Measurements from ENCODE around the gene GRN. TPM values are rescaled to one million over a fixed set of nuclear protein-coding genes. Genes with fewer than 3 reads are reported as not detected.

The GRN gene
- total and polyA plus RNA-seq, 2 of the 13 experiments (the other 11 are each of a cell fraction or from before 2014, with no cell fraction given): 86.6 to 143 TPM

DNA sequence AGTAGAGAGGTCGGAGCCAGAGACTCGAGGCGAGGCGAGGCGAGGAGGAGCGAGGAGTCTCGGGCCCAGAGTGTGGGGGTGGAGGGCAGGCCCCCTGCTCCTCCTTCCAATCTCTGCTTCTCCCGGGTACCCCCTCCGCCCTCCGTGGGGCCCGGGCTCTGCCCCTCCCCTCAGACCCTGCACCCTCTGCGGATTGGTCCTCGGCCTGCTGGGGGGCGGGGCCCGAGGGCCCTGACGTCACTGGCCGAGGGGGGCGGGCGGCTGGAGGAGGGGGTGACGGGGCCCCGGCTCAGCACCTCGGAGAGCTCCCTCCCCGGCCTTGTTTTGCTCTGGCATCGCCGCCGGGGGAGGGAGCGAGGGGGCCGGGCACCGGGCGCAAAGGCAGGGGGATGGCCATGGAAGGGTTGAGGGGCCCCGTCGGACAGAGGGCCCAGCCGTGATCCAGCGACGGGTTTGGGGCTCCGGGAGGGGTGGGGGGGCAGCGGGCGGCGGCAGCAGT, 36.7 kb upstream of the GRN start, which contains the start of gene RUNDC3A (continued):
- no peak for TF ChIP-seq RNF219 (CRISPR knock-in tag; IDR thresholded peaks at IDR 0.05)
- no peak for TF ChIP-seq ZNF572 (CRISPR knock-in tag; IDR thresholded peaks at IDR 0.05)
- TF ChIP-seq WIZ (CRISPR knock-in tag; IDR thresholded peaks at IDR 0.05): peak; percentile 93
- TF ChIP-seq, protein P1, sequence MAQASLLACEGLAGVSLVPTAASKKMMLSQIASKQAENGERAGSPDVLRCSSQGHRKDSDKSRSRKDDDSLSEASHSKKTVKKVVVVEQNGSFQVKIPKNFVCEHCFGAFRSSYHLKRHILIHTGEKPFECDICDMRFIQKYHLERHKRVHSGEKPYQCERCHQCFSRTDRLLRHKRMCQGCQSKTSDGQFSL (CRISPR knock-in tag; IDR thresholded peaks at IDR 0.05): peak; percentile 75; the same call in 1 of the 2 replicates
- no peak for TF ChIP-seq POLR2AphosphoS5 (IDR thresholded peaks at IDR 0.05; ENCODE audit: low read depth, low read length)
- TF ChIP-seq GFI1 (CRISPR knock-in tag; IDR thresholded peaks at IDR 0.05; ENCODE audit: borderline replicate concordance): peak; percentile 37; the same call in 1 of the 2 replicates
- no peak for TF ChIP-seq ZFP1 (CRISPR knock-in tag; IDR thresholded peaks at IDR 0.05)
- no peak for TF ChIP-seq ZNF503 (CRISPR knock-in tag; IDR thresholded peaks at IDR 0.05)
- TF ChIP-seq ZNF383 (CRISPR knock-in tag; IDR thresholded peaks at IDR 0.05; ENCODE audit: borderline replicate concordance): no peak
- TF ChIP-seq CC2D1A (CRISPR knock-in tag; IDR thresholded peaks at IDR 0.05): no peak
- TF ChIP-seq HOXA7 (CRISPR knock-in tag; IDR thresholded peaks at IDR 0.05): no peak
- no peak for TF ChIP-seq SOX13 (IDR thresholded peaks at IDR 0.05)
- TF ChIP-seq SOX13 (CRISPR knock-in tag; conservative IDR thresholded peaks at IDR 0.05 in 1 of 2, IDR thresholded peaks at IDR 0.05 in 1 of 2): peak in 1 of 2 experiments; percentile 35; a peak in 1 of 4 replicates
- peak; percentile 38; the same call in 1 of the 2 replicates for TF ChIP-seq ZNF253 (CRISPR knock-in tag; IDR thresholded peaks at IDR 0.05; ENCODE audit: borderline replicate concordance)
- TF ChIP-seq KDM5B (CRISPR knock-in tag; IDR thresholded peaks at IDR 0.05; ENCODE audit: borderline replicate concordance): peak; percentile 66
- no peak for TF ChIP-seq RXRA (CRISPR knock-in tag; IDR thresholded peaks at IDR 0.05)
- 0 out of 2 replicates have a peak, but pooled peaks have one; percentile 32 for TF ChIP-seq HNRNPL (IDR thresholded peaks at IDR 0.05; ENCODE audit: low read depth, low read length)
- 0 out of 2 replicates have a peak, but pooled peaks have one; percentile 79 for TF ChIP-seq ZNF564 (CRISPR knock-in tag; IDR thresholded peaks at IDR 0.05)
- TF ChIP-seq ZNF33A (CRISPR knock-in tag; IDR thresholded peaks at IDR 0.05; ENCODE audit: borderline replicate concordance): no peak
- 0 out of 2 replicates have a peak, but pooled peaks have one; percentile 40 for TF ChIP-seq TEF (CRISPR knock-in tag; IDR thresholded peaks at IDR 0.05)
- TF ChIP-seq CREB3 (CRISPR knock-in tag; IDR thresholded peaks at IDR 0.05): 0 out of 2 replicates have a peak, but pooled peaks have one; percentile 64
- no peak for TF ChIP-seq ZXDC (CRISPR knock-in tag; IDR thresholded peaks at IDR 0.05)
